ENCODE measurements around the gene KNTC1.
"Not testable (repeated sequence)": the region's sequence is repeated elsewhere in the genome, so short reads cannot be mapped to it uniquely, and the experiment has no call there.

The KNTC1 gene

GRCh38 chr12:122563361-122563760, 36.3 kb downstream of the KNTC1 start:
- DNase-seq, result no peak

GRCh38 chr12:122566816-122567215, 39.8 kb downstream of the KNTC1 start:
- not testable (repeated sequence) for DNase-seq

GRCh38 chr12:122569288-122569687, 42.2 kb downstream of the KNTC1 start:
- no peak for DNase-seq

DNA sequence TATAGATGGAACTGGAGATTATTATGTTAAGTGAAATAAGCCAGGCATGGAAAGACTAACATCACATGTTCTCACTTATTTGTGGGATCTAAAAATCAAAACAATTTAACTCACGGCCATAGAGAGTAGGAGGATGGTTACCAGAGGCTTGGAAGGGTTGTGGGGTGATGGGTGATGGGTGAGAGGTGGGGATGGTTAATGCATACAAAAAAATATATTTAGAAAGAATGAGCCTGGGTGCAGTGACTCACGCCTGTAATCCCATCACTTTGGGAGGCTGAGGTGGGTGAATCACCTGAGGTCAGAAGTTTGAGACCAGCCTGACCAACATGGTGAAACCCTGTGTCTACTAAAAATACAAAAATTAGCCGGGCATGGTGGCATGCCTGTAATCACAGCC, 43.0 kb downstream of the KNTC1 start:
- DNase-seq, result not testable (repeated sequence)

DNA sequence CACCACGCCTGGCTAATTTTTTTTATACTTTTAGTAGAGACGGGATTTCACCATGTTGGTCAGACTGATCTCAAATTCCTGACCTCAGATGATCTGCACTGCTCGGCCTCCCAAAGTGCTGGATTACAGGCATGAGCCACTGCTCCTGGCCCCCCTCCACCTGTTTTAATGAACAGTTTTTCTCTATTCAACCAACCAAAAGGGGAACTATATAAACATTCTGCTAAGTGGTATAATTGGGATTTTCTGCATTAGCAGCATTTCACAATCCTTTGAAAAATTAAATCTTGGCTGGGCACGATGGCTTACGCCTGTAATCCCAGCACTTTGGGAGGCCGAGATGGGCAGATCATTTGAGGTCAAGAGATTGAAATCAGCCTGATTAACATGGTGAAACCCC, 44.8 kb downstream of the KNTC1 start:
- no peak for DNase-seq

DNA sequence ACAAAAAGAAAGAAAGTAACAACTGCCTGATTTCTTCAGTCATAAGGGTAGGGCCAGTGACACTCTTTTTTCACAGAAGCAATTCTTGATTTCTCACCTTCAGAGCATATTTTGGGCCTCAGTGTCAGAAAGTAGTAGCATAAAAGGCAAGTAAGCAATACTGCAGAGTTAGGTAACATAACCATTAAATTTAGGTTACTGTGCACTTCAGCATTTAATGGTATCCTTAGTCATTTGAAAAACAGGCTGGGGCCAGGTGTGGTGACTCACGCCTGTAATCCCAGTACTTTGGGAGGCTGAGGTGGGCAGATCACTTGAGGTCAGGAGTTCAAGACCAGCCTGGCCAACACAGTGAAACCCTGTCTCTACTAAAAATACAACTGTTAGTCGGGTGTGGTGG, 56.2 kb downstream of the KNTC1 start:
- not testable (repeated sequence) for DNase-seq

GRCh38 chr12:122584177-122584863, 57.3 kb downstream of the KNTC1 start:
- DNase-seq, result no peak

- no peak for DNase-seq
These were observed 63.9 kb downstream of the KNTC1 start for GRCh38 chr12:122590990-122591389.

DNA sequence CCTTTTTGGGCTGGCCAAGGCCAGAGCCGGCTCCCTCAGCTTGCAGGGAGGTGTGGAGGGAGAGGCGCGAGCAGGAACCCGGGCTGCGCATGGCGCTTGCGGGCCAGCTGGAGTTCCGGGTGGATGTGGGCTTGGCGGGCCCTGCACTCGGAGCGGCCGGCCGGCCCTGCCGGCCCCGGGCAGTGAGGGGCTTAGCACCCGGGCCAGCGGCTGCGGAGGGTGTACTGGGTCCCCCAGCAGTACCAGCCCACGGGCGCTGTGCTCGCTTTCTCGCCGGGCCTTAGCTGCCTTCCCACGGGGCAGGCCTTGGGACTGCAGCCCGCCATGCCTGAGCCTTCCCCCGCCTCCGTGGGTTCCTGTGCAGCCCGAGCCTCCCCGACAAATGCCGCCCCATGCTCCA, 64.9 kb downstream of the KNTC1 start:
- DNase-seq, result not testable (repeated sequence)

DNA sequence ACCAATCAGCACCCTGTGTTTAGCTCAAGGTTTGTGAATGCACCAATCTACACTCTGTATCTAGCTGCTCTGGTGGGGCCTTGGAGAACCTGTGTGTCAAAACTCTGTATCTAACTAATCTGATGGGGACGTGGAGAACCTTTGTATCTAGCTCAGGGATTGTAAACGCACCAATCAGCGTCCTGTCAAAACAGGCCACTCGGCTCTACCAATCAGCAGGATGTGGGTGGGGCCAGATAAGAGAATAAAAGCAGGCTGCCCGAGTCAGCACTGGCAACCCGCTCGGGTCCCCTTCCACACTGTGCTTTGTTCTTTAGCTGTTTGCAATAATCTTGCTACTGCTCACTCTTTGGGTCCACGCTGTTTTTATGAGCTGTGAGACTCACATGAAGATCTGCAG, 65.5 kb downstream of the KNTC1 start:
- not testable (repeated sequence) for DNase-seq

DNA sequence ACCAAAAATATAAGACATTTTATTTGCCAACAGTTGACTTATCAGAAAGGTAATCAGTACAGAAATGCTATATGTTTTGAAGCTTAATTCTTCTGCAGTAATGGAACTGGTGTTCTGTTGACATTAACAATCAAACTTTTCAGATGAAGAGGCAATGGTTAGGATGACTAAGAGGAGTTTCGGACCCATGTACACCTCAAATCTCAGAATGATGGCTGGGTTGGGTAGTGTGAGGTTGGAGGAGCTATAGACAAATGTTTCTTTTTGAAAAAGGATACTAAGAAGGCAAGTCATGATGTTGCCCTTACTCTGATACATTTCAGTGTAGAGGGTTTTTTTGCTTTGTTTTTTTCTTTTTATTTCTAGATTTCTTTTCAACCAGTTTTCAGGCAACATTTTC, 66.9 kb downstream of the KNTC1 start:
- no peak for DNase-seq

- DNase-seq, result no peak
These were observed 69.8 kb downstream of the KNTC1 start for GRCh38 chr12:122596838-122597237.

DNA sequence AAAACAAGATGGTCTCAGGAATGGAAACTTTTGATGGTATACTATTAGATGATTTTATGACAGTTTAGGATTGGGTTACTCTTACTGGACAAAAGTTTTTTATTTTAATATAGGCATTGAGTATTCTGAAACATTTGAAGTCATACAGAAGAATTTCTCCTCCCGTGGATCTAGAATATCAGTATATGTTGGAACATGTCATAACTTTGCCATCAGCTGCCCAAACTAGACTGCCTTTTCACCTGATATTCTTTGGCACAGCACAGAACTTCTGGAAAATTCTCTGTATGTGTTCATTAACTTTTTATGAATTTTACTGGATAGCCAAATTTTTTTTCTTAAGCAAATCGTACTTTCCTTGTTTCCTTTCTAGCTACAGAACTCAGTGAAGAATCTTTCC, 75.4 kb downstream of the KNTC1 start:
- no peak for DNase-seq

GRCh38 chr12:122604993-122605392, 77.9 kb downstream of the KNTC1 start:
- DNase-seq, result no peak

DNA sequence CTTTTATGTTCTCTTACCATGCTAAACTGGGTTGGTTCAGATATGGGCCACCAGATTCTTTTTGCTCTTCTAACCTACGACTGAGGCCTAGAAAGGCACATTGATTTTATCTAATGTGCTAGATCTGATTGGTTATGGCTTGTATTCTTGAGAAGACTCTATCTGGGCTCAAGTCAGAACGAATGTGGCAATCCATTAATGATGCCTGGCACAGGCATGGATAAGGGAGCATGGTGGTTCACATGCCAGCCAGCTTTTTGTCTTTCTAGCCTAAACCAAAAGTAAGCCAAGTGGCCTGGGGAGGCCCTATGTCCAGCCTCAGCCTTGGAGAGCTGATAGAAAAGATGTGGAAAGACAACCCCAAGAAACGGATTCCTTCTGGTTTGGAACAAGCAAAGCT, 82.7 kb downstream of the KNTC1 start:
- DNase-seq, result no peak

DNA sequence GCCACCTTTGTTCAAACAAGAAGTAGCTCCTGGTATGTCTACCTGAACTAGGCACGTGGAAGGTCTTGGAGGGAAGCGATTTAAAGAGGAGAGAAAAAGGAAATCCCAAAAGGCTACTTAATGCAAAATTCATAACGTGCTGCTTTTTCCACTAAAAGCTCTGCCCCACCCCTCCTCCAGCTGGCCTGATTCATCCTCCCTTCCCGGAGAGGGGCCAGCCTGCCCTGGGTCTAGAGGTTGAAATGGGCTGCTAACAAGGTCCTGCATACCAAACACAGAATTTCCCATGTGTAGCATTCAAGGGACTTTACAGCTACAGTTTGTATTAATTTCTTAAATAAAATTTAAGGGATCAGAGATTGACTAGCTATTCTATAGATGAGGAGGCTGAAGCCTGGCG, 83.2 kb downstream of the KNTC1 start:
- no peak for DNase-seq

GRCh38 chr12:122610911-122611310, 83.9 kb downstream of the KNTC1 start:
- DNase-seq, result no peak

DNA sequence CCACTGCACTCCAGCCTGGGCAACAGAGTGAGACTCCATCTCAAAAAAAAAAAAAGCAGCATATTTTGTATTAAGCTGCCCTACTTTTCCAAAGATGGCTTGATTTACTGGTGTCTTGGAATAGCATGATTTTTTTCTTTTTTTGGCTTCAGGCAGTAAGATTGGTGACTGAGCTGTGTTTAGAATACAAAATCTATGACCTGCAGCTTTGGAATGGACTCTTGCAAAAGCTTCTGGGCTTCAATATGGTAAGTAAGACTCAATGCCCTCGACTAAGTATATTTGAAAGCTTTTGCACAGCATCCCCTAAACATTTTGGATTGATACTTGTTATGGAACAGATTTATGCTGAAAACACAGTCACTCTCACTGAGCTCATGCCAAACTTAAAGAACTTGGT, 87.8 kb downstream of the KNTC1 start:
- no peak for DNase-seq

- DNase-seq, result no peak
These were observed 88.7 kb downstream of the KNTC1 start for GRCh38 chr12:122615780-122616179.

DNA sequence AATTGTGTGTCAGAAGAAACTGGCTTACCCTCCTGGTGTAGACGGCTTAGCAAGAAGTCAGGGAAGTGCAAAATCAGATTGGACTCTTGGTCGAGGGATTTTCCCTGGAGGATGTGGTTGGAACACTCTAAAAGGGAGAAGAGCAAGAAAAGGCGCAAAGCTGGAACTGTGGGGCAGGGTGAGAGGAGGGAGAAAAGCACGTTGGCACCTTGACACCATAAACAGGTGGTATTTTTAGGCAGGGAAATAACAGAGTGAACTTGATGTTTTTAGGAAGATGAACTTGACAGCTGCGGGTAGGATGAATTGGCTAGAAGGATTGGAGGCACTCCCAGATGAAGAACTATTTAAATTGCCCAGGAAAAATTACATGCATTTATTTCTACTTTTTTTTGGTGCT, 108.4 kb downstream of the KNTC1 start:
- no peak for DNase-seq

DNA sequence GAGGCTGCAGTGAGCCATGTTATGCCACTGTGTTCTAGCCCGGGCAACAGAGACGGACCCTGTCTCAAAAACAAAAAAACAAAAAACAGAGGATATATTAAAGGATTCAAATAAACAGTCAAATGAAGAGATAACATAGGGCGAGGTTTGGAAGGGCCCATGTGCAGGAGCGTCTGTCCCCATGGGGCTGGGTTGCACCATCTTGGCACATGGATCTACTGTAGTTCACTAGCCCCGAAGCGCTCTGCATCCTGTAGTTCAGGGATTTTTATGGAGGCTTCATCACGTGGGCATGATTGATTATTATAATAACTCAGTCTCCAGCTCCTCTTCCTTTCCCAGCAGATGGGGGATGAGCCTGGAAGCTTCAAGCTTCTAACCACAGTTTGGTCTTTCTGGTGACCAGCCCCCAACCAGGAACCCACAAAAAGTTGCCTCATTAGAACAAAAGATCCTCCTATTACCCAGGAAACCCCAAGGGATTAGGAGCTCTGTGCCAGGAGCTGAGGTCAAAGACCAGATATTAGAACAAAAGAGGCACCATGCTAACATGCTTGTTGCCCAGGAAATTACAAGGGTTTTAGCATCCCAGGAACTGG, 116.3 kb downstream of the KNTC1 start:
- no peak for DNase-seq

GRCh38 chr12:122646517-122647217, 119.6 kb downstream of the KNTC1 start:
- DNase-seq, result no peak

- DNase-seq, result no peak
These were observed 124.6 kb downstream of the KNTC1 start for GRCh38 chr12:122651520-122652224.

DNA sequence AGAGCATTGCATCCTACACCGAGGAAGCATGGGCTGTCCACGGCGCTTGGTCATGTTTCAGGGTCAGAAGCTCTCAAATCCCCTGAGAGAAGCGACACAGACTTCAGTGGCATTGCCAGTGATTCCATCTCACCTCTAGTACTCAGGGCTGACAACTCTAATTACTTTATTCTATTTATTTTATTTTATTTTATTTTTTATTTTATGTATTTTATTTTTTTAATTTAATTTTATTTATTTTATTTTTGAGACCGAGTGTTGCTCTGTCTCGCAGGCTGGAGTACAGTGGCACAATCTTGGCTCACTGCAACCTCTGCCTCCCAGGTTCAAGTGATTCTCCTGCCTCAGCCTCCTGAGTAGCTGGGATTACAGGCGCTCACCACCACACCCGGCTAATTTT, 126.2 kb downstream of the KNTC1 start:
- not testable (repeated sequence) for DNase-seq

All from SHP77 (cell line).